Tibial nerve (tissue), 4 donors: Measurements from ENCODE around the gene CD40. TPM values are rescaled to one million over a fixed set of nuclear protein-coding genes. Genes with fewer than 3 reads are reported as not detected.

Experiments used
- DNase-seq, 2 donors: peaks; one replicate each; pipeline ENCODE4 v3.0.0-alpha.2; 2019; ENCODE audit warnings: low spot score in 2 of 2
- H3K27ac ChIP-seq, 4 donors: fragments of 200-600 bp; sonication (generic) in 3 of 4; one replicate each; pipeline ENCODE4 v1.5.1; 2017 to 2019; ENCODE audit warnings: mild to moderate bottlenecking in 1 of 4
- H3K27me3 ChIP-seq, 2 donors: fragments of 200-600 bp; sonication (generic) in 1 of 2; one replicate each; pipeline versions ENCODE4 v1.5.1 to v1.6.0; 2017 to 2019
- H3K36me3 ChIP-seq, 3 donors: fragments of 200-600 bp; sonication (generic); one replicate each; pipeline ENCODE4 v1.5.1; 2018 to 2019
- H3K4me1 ChIP-seq, 4 donors: fragments of 200-600 bp; sonication (generic) in 3 of 4; one replicate each; pipeline ENCODE4 v1.5.1; 2017 to 2019
- H3K4me3 ChIP-seq, 4 donors: fragments of 200-600 bp; sonication (generic) in 3 of 4; one replicate each; pipeline ENCODE4 v1.5.1; 2017 to 2019; ENCODE audit warnings: mild to moderate bottlenecking in 1 of 4, moderate library complexity in 1 of 4
- H3K9me3 ChIP-seq, 4 donors: fragments of 200-600 bp; sonication (generic) in 3 of 4; one replicate each; pipeline ENCODE4 v1.5.1; 2017 to 2019
- CTCF ChIP-seq, 5 experiments: fragments of 200-600 bp in 3 of 5; fragments of 450-650 bp in 2 of 5; sonication (generic) in 3 of 5; IDR thresholded peaks; one replicate each; pipeline ENCODE4 v1.5.1; 2016 to 2019; ENCODE audit warnings: antibody characterized with exemption in 5 of 5, mild to moderate bottlenecking in 3 of 5, moderate library complexity in 2 of 5
- EP300 ChIP-seq, 2 donors: sonication (generic); formaldehyde crosslinking; IDR thresholded peaks; one replicate each; pipeline ENCODE4 v1.6.1; 2017; ENCODE audit warnings: antibody characterized with exemption in 2 of 2, mild to moderate bottlenecking in 1 of 2
- POLR2A ChIP-seq, 2 donors: fragments of 450-650 bp; IDR thresholded peaks; one replicate each; pipeline ENCODE4 v1.6.1; 2017; ENCODE audit warnings: antibody characterized with exemption in 2 of 2, mild to moderate bottlenecking in 2 of 2, moderate library complexity in 2 of 2
- WGBS, 2 donors: methylation state at CpG; one replicate each; pipeline ENCODE4 v1.1.5; 2018; 5-methylcytosine and 5-hydroxymethylcytosine counted together
- total RNA-seq, 4 donors: library from RNA; depleted of rRNA; stranded (reverse); fragments of >200 nt; gene quantifications; one replicate each; pipeline ENCODE4 v1.1.0, GENCODE V29; 2016

CD40 gene
- total RNA-seq, 4 donors from 2014 or later: 18.0 to 32.8 (median 25.1) TPM

GRCh38 chr20:46152824-46153586 is 34.9 kb downstream of the CD40 start:
- Histone ChIP-seq H3K27ac (no peak overlapping the region), H3K4me3 (no peak overlapping the region), H3K27me3 (peaks cover 0 to 32% of the 10 kb centered on the region in 2 donors), H3K4me1 (no peaks in the 10 kb centered on the region), H3K9me3 (no peaks in the 10 kb centered on the region), H3K36me3 (no peaks in the 10 kb centered on the region)
- 58 to 72% methylated on average over 29 to 32 of the region's 33 CpGs for WGBS, 2 donors
- no peak for DNase-seq
- TF ChIP-seq EP300 (IDR thresholded peaks at IDR 0.05): no peak
- TF ChIP-seq CTCF (IDR thresholded peaks at IDR 0.05): no peak
- no peak for TF ChIP-seq POLR2A (IDR thresholded peaks at IDR 0.05)

GRCh38 chr20:46154305-46154704 is 36.2 kb downstream of the CD40 start:
- Histone ChIP-seq H3K27me3 (peaks cover 0 to 32% of the 10 kb centered on the region in 2 donors), H3K4me3 (no peak overlapping the region), H3K27ac (no peak overlapping the region), H3K9me3 (no peaks in the 10 kb centered on the region), H3K36me3 (no peaks in the 10 kb centered on the region), H3K4me1 (no peaks in the 10 kb centered on the region)
- WGBS, 2 donors: 77 to 80% methylated on average over 5 of the region's 5 CpGs
- TF ChIP-seq EP300 (IDR thresholded peaks at IDR 0.05) (no peak), POLR2A (IDR thresholded peaks at IDR 0.05) (no peak), CTCF (IDR thresholded peaks at IDR 0.05) (no peak)
- no peak for DNase-seq

- Histone ChIP-seq H3K9me3 (no peaks in the 10 kb centered on the region), H3K36me3 (no peaks in the 10 kb centered on the region), H3K27ac (no peak overlapping the region), H3K4me1 (no peaks in the 10 kb centered on the region), H3K4me3 (no peak overlapping the region), H3K27me3 (peaks cover 0 to 32% of the 10 kb centered on the region in 2 donors)
- DNase-seq: no peak
- WGBS, 2 donors: 85 to 91% methylated on average over 2 of the region's 2 CpGs
- TF ChIP-seq POLR2A (IDR thresholded peaks at IDR 0.05): no peak
- no peak for TF ChIP-seq CTCF (IDR thresholded peaks at IDR 0.05)
- TF ChIP-seq EP300 (IDR thresholded peaks at IDR 0.05): no peak
These were observed 36.7 kb downstream of the CD40 start for GRCh38 chr20:46154796-46155195.

GRCh38 chr20:46156065-46156464 is 38.0 kb downstream of the CD40 start:
- no peak for DNase-seq
- Histone ChIP-seq H3K4me3 (no peak overlapping the region), H3K9me3 (no peaks in the 10 kb centered on the region), H3K4me1 (no peaks in the 10 kb centered on the region), H3K27ac (no peak overlapping the region), H3K36me3 (no peaks in the 10 kb centered on the region), H3K27me3 (peaks cover 0 to 34% of the 10 kb centered on the region in 2 donors)
- TF ChIP-seq EP300 (IDR thresholded peaks at IDR 0.05): no peak
- TF ChIP-seq POLR2A (IDR thresholded peaks at IDR 0.05): no peak
- no peak for TF ChIP-seq CTCF (IDR thresholded peaks at IDR 0.05)
- WGBS, 2 donors: 58 to 67% methylated on average over 8 of the region's 8 CpGs

- Histone ChIP-seq H3K9me3 (no peaks in the 10 kb centered on the region), H3K36me3 (no peaks in the 10 kb centered on the region), H3K4me3 (no peak overlapping the region), H3K27me3 (peaks cover 0 to 26% of the 10 kb centered on the region in 2 donors), H3K4me1 (no peaks in the 10 kb centered on the region), H3K27ac (no peak overlapping the region)
- DNase-seq: no peak
- WGBS, 2 donors: 73 to 76% methylated on average over 6 of the region's 6 CpGs
- no peak for TF ChIP-seq POLR2A (IDR thresholded peaks at IDR 0.05)
- no peak for TF ChIP-seq CTCF (IDR thresholded peaks at IDR 0.05)
- TF ChIP-seq EP300 (IDR thresholded peaks at IDR 0.05): no peak
These were observed 39.0 kb downstream of the CD40 start for GRCh38 chr20:46157076-46157592.
